ENCODE data around the gene SKA1. TPM values are rescaled to one million over a fixed set of nuclear protein-coding genes. Genes with fewer than 3 reads are reported as not detected.

The SKA1 gene
- total and polyA plus RNA-seq, 7 experiments from 2014 or later, result 0.16 to 24.8 (median 0.41) TPM; not detected in 1

GRCh38 chr18:50338715-50339114 lies 36.1 kb upstream of the SKA1 start:
- Mint-ChIP-seq H3K27ac (no peak overlapping the region), H3K36me3 (no peaks in the 10 kb centered on the region), H3K4me1 (peaks cover 0 to 2% (median 0%) of the 10 kb centered on the region in 7 donors), H3K27me3 (peaks cover 0 to 6% (median 0%) of the 10 kb centered on the region in 5 donors), H3K9me3 (no peaks in the 10 kb centered on the region), H3K4me3 (no peak overlapping the region)
- ATAC-seq (no peak), DNase-seq (no peak)
- Histone ChIP-seq H3K4me3 (ENCODE audit: low read length) (no peak overlapping the region), H3K27me3 (ENCODE audit: control insufficient read depth in 2 of 2, insufficient read depth in 2 of 2, low read length in 2 of 2) (no peaks in the 10 kb centered on the region), H3K9me3 (ENCODE audit: control insufficient read depth in 2 of 3, low read length in 3 of 3) (no peaks in the 10 kb centered on the region), H3K36me3 (ENCODE audit: control insufficient read depth in 2 of 3, insufficient read depth in 3 of 3, low read length in 3 of 3) (no peaks in the 10 kb centered on the region), H3K27ac (ENCODE audit: low read depth, low read length) (no peak overlapping the region), H3K4me1 (ENCODE audit: control insufficient read depth in 2 of 2, insufficient read depth in 2 of 2, low read length in 2 of 2) (no peaks in the 10 kb centered on the region)
- POLR2A ChIA-PET, result no interaction called here
- intact Hi-C loops (cut with micrococcal nuclease), result no loop called here
- CTCF ChIA-PET, result no interaction called here

GRCh38 chr18:50340078-50340477 lies 34.8 kb upstream of the SKA1 start:
- CTCF ChIA-PET, result no interaction called here
- POLR2A ChIA-PET, result no interaction called here
- Mint-ChIP-seq H3K9me3 (peaks cover 0 to 1% (median 0%) of the 10 kb centered on the region in 11 donors), H3K36me3 (no peaks in the 10 kb centered on the region), H3K4me1 (peaks cover 0 to 2% (median 0%) of the 10 kb centered on the region in 7 donors), H3K4me3 (no peak overlapping the region), H3K27ac (no peak overlapping the region), H3K27me3 (peaks cover 0 to 6% (median 0%) of the 10 kb centered on the region in 5 donors)
- Histone ChIP-seq H3K27me3 (ENCODE audit: control insufficient read depth in 2 of 2, insufficient read depth in 2 of 2, low read length in 2 of 2) (no peaks in the 10 kb centered on the region), H3K4me1 (ENCODE audit: control insufficient read depth in 2 of 2, insufficient read depth in 2 of 2, low read length in 2 of 2) (no peaks in the 10 kb centered on the region), H3K4me3 (ENCODE audit: low read length) (no peak overlapping the region), H3K27ac (ENCODE audit: low read depth, low read length) (no peak overlapping the region), H3K9me3 (ENCODE audit: control insufficient read depth in 2 of 3, low read length in 3 of 3) (no peaks in the 10 kb centered on the region), H3K36me3 (ENCODE audit: control insufficient read depth in 2 of 3, insufficient read depth in 3 of 3, low read length in 3 of 3) (no peaks in the 10 kb centered on the region)
- DNase-seq, result no peak
- no peak for ATAC-seq
- intact Hi-C loops (cut with micrococcal nuclease), result no loop called here

GRCh38 chr18:50341443-50341842 lies 33.4 kb upstream of the SKA1 start:
- peaks cover 0 to 2% (median 0%) of the 10 kb centered on the region in 7 donors for H3K4me1 Mint-ChIP-seq
- H3K9me3 Mint-ChIP-seq, result peaks cover 0 to 1% (median 0%) of the 10 kb centered on the region in 11 donors
- no peak overlapping the region for H3K27ac Mint-ChIP-seq
- ChIA-PET POLR2A (no interaction called here), CTCF (no interaction called here)
- H3K4me3 Mint-ChIP-seq, result no peak overlapping the region
- no peaks in the 10 kb centered on the region for H3K36me3 Mint-ChIP-seq
- peaks cover 0 to 2% (median 0%) of the 10 kb centered on the region in 5 donors for H3K27me3 Mint-ChIP-seq
- intact Hi-C loops (cut with micrococcal nuclease), result no loop called here
- no peak for ATAC-seq
- Histone ChIP-seq H3K27me3 (ENCODE audit: control insufficient read depth in 2 of 2, insufficient read depth in 2 of 2, low read length in 2 of 2) (no peaks in the 10 kb centered on the region), H3K27ac (ENCODE audit: low read depth, low read length) (no peak overlapping the region), H3K9me3 (ENCODE audit: control insufficient read depth in 2 of 3, low read length in 3 of 3) (no peaks in the 10 kb centered on the region), H3K36me3 (ENCODE audit: control insufficient read depth in 2 of 3, insufficient read depth in 3 of 3, low read length in 3 of 3) (no peaks in the 10 kb centered on the region), H3K4me3 (ENCODE audit: low read length) (no peak overlapping the region), H3K4me1 (ENCODE audit: control insufficient read depth in 2 of 2, insufficient read depth in 2 of 2, low read length in 2 of 2) (no peaks in the 10 kb centered on the region)
- no peak for DNase-seq

- intact Hi-C loops (cut with micrococcal nuclease), result loop anchor here (10.0 kb wide), 2 partner anchors 166 to 836 kb away; no protein-coding TSS in a partner anchor
- no peaks in the 10 kb centered on the region for H3K4me1 Mint-ChIP-seq
- H3K4me1 ChIP-seq (ENCODE audit: control insufficient read depth in 2 of 2, insufficient read depth in 2 of 2, low read length in 2 of 2), result no peaks in the 10 kb centered on the region
- peaks cover 0 to 2% (median 0%) of the 10 kb centered on the region in 5 donors for H3K36me3 Mint-ChIP-seq
- no peak for DNase-seq
- no peak for ATAC-seq
- H3K9me3 Mint-ChIP-seq, result no peaks in the 10 kb centered on the region
- CTCF ChIA-PET, result interaction anchor here (0.7 to 0.8 kb wide), 2 partner anchors 21 to 158 kb away, joined by 3 read pairs; no protein-coding TSS in a partner anchor
- no peaks in the 10 kb centered on the region for H3K36me3 ChIP-seq (ENCODE audit: control insufficient read depth in 2 of 3, insufficient read depth in 3 of 3, low read length in 3 of 3)
- H3K4me3 Mint-ChIP-seq, result no peak overlapping the region
- H3K9me3 ChIP-seq (ENCODE audit: control insufficient read depth in 2 of 3, low read length in 3 of 3), result no peaks in the 10 kb centered on the region
- no peak overlapping the region for H3K27ac ChIP-seq (ENCODE audit: low read depth, low read length)
- POLR2A ChIA-PET, result no interaction called here
- H3K27ac Mint-ChIP-seq, result no peak overlapping the region
- peaks cover 15 to 40% (median 32%) of the 10 kb centered on the region in 5 donors for H3K27me3 Mint-ChIP-seq
- H3K27me3 ChIP-seq (ENCODE audit: control insufficient read depth in 2 of 2, insufficient read depth in 2 of 2, low read length in 2 of 2), result no peaks in the 10 kb centered on the region
- no peak overlapping the region for H3K4me3 ChIP-seq (ENCODE audit: low read length)
Observed at GRCh38 chr18:50350699-50351098, 24.1 kb upstream of the SKA1 start.

GRCh38 chr18:50356036-50356945 lies 18.6 kb upstream of the SKA1 start:
- no peaks in the 10 kb centered on the region for H3K36me3 ChIP-seq (ENCODE audit: control insufficient read depth in 2 of 3, insufficient read depth in 3 of 3, low read length in 3 of 3)
- peaks cover 0 to 11% (median 6%) of the 10 kb centered on the region in 7 donors for H3K4me1 Mint-ChIP-seq
- ATAC-seq, result peak; percentile 68
- no peaks in the 10 kb centered on the region for H3K9me3 ChIP-seq (ENCODE audit: control insufficient read depth in 2 of 3, low read length in 3 of 3)
- H3K27ac Mint-ChIP-seq, result peak overlapping the region in 5 of 9 donors; percentile 4 to 66 (median 49)
- CTCF ChIA-PET, result interaction anchor here (0.6 to 3.6 kb wide), 18 partner anchors 12 to 897 kb away, joined by 3 to 33 read pairs (median 4); partner anchors contain the start of genes CFAP53 and MBD1
- intact Hi-C loops (cut with micrococcal nuclease), result loop anchor here (5.0 to 10.0 kb wide), 5 partner anchors 154 to 864 kb away; partner anchors contain the start of gene RPL17 (in 1 of the 2)
- H3K27me3 Mint-ChIP-seq, result peaks cover 11 to 44% (median 23%) of the 10 kb centered on the region in 5 donors
- H3K27me3 ChIP-seq (ENCODE audit: control insufficient read depth in 2 of 2, insufficient read depth in 2 of 2, low read length in 2 of 2), result no peaks in the 10 kb centered on the region
- peaks cover 0 to 2% (median 0%) of the 10 kb centered on the region in 5 donors for H3K36me3 Mint-ChIP-seq
- H3K4me3 Mint-ChIP-seq, result peak overlapping the region in 4 of 10 donors; percentile 12 to 55 (median 21)
- H3K4me3 ChIP-seq (ENCODE audit: low read length), result no peak overlapping the region
- no peaks in the 10 kb centered on the region for H3K9me3 Mint-ChIP-seq
- peaks cover 0 to 8% of the 10 kb centered on the region in 2 donors for H3K4me1 ChIP-seq (ENCODE audit: control insufficient read depth in 2 of 2, insufficient read depth in 2 of 2, low read length in 2 of 2)
- H3K27ac ChIP-seq (ENCODE audit: low read depth, low read length), result no peak overlapping the region
- POLR2A ChIA-PET, result interaction anchor here (1.1 to 2.2 kb wide), 6 partner anchors 18 to 138 kb away, joined by 3 to 5 read pairs (median 4); partner anchors contain the start of genes CFAP53 and SKA1
- DNase-seq, result no peak

GRCh38 chr18:50358844-50359243 lies 16.0 kb upstream of the SKA1 start:
- no peak overlapping the region for H3K27ac ChIP-seq (ENCODE audit: low read depth, low read length)
- ChIA-PET CTCF (interaction anchor here (0.9 kb wide), 1 partner anchor 77 kb away, joined by 3 read pairs; the partner anchor contains the start of gene MBD1), POLR2A (no interaction called here)
- Mint-ChIP-seq H3K9me3 (no peaks in the 10 kb centered on the region), H3K27me3 (peaks cover 9 to 38% (median 14%) of the 10 kb centered on the region in 5 donors), H3K27ac (no peak overlapping the region), H3K4me1 (peaks cover 0 to 11% (median 6%) of the 10 kb centered on the region in 7 donors), H3K4me3 (no peak overlapping the region), H3K36me3 (peaks cover 0 to 2% (median 0%) of the 10 kb centered on the region in 5 donors)
- DNase-seq (no peak), ATAC-seq (no peak)
- no peaks in the 10 kb centered on the region for H3K9me3 ChIP-seq (ENCODE audit: control insufficient read depth in 2 of 3, low read length in 3 of 3)
- intact Hi-C loops (cut with micrococcal nuclease), result loop anchor here (5.0 to 10.0 kb wide), 5 partner anchors 157 to 867 kb away; partner anchors contain the start of gene RPL17 (in 1 of the 2)
- no peak overlapping the region for H3K4me3 ChIP-seq (ENCODE audit: low read length)
- peaks cover 0 to 8% of the 10 kb centered on the region in 2 donors for H3K4me1 ChIP-seq (ENCODE audit: control insufficient read depth in 2 of 2, insufficient read depth in 2 of 2, low read length in 2 of 2)
- no peaks in the 10 kb centered on the region for H3K27me3 ChIP-seq (ENCODE audit: control insufficient read depth in 2 of 2, insufficient read depth in 2 of 2, low read length in 2 of 2)
- no peaks in the 10 kb centered on the region for H3K36me3 ChIP-seq (ENCODE audit: control insufficient read depth in 2 of 3, insufficient read depth in 3 of 3, low read length in 3 of 3)

Measured in naive thymus-derived CD4-positive, alpha-beta T cell (primary cell).